ENCODE measurements around the gene VEGFC. TPM values are rescaled to one million over a fixed set of nuclear protein-coding genes. Genes with fewer than 3 reads are reported as not detected.

VEGFC gene
- total RNA-seq, 1 donor from 2014 or later = 1.6 TPM

DNA sequence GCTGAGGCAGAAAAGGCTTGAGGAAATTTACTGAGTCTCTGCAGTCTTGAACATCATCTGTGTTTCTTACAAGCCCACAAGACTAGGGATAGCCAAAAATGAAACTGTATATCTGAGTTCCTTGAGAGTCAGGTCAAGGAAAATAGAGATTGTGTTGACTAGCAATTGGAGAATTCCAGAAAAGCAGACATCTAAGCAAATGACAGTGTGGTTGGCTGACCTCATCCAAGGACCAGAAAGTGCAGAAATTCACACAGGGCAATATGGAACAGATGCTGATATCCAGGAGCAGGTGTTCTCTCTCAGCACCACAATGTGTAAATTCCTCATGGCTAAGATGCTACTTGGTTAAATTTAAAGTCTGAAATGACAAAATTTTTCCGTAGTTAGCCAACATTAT is 146.4 kb downstream of the VEGFC start:
- H2AFZ ChIP-seq (replicated peaks) = no peak overlapping the region

DNA sequence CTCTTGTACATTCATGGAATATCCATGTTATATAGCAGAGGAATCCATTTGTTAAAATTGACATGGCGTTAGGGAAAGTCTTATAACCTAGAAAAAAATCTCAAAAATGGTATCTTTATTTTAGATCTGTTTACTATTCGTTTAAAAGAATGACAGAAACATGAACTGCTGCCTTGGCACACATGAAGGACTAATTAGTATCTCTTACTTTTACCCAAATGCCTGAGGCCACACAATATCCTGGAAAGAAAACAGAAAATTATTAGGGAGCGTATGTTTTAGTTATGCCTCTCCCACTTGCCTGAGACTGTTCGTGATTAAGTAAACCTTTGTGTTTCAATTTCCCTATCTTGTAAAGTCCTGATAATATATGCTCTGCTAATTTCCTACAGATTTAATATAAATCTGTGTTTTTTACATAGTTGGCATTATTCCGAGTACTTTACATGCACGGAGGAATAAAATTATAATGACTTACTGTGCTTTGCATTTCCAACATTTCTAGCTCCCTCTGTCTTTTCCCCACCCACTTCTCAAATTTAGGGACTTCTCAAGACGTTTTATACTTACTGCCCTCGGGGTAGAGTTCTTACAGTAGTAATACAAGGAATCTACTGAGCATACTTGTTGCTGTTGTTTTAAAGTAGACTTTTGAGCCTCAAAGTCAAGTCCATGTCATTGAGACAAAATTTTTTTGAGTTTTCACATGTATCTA is 147.3 kb downstream of the VEGFC start:
- H3K4me2 ChIP-seq = no peak overlapping the region
- no peak for DNase-seq (ENCODE audit: low spot score)
- no peak overlapping the region for H3K4me3 Mint-ChIP-seq

More for the DNA sequence above, 146.4 kb downstream of the VEGFC start:
- Mint-ChIP-seq H3K9me3 (no peaks in the 10 kb centered on the region), H3K4me1 (no peaks in the 10 kb centered on the region), H3K27me3 (ENCODE audit: insufficient read depth, low read depth) (peaks cover 2% of the 10 kb centered on the region), H3K27ac (no peak overlapping the region), H3K4me3 (no peak overlapping the region), H3K36me3 (no peaks in the 10 kb centered on the region)
- Histone ChIP-seq H3K9ac (no peak overlapping the region), H3K27ac (no peak overlapping the region), H3K4me3 (no peak overlapping the region), H3K4me2 (no peak overlapping the region), H4K20me1 (ENCODE audit: low read depth) (no peaks in the 10 kb centered on the region), H3F3A (ENCODE audit: low read depth) (no peaks in the 10 kb centered on the region), H3K4me1 (no peaks in the 10 kb centered on the region), H3K79me2 (ENCODE audit: low read depth) (no peaks in the 10 kb centered on the region), H3K36me3 (no peaks in the 10 kb centered on the region), H3K9me3 (ENCODE audit: low read depth) (no peaks in the 10 kb centered on the region), H3K27me3 (no peaks in the 10 kb centered on the region)
- TF ChIP-seq CTCF (IDR thresholded peaks at IDR 0.05) (no peak), EZH2 (IDR thresholded peaks at IDR 0.05) (no peak), EZH2phosphoT487 (IDR thresholded peaks at IDR 0.05) (no peak)
- DNase-seq (ENCODE audit: low spot score) = no peak

DNA sequence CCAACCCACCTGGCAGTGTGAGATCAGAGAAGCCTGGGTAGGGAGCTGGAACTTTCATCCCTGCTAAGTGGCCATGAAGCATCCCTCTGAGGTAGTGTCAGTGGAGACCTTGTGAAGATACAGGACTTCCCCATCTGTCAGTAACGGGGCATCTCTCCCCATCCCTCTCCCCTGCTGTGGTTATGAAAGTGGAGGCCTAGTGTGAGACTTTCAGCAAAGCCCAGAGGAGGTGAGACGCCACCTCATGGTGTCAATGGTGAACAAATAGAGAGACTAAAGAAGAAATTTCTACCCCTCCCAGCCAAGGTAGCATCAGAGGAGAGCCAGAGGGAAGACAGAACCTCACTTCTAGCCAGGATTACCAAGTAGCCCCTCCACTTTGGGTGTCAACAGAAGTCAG is 150.2 kb downstream of the VEGFC start:
- no peaks in the 10 kb centered on the region for H3K36me3 ChIP-seq
- Mint-ChIP-seq H3K9me3 (no peaks in the 10 kb centered on the region), H3K4me3 (no peak overlapping the region), H3K27me3 (ENCODE audit: insufficient read depth, low read depth) (no peaks in the 10 kb centered on the region), H3K4me1 (no peaks in the 10 kb centered on the region), H3K27ac (no peak overlapping the region), H3K36me3 (no peaks in the 10 kb centered on the region)
- no peaks in the 10 kb centered on the region for H3K27me3 ChIP-seq
- no peak for TF ChIP-seq EZH2phosphoT487 (IDR thresholded peaks at IDR 0.05)
- TF ChIP-seq CTCF (IDR thresholded peaks at IDR 0.05) = no peak
- TF ChIP-seq EZH2 (IDR thresholded peaks at IDR 0.05) = no peak
- no peak overlapping the region for H3K27ac ChIP-seq
- no peak overlapping the region for H3K4me3 ChIP-seq
- no peaks in the 10 kb centered on the region for H4K20me1 ChIP-seq (ENCODE audit: low read depth)
- H3F3A ChIP-seq (ENCODE audit: low read depth) = no peaks in the 10 kb centered on the region
- H3K4me1 ChIP-seq = no peaks in the 10 kb centered on the region
- no peaks in the 10 kb centered on the region for H3K79me2 ChIP-seq (ENCODE audit: low read depth)
- H3K4me2 ChIP-seq = no peak overlapping the region
- H2AFZ ChIP-seq (replicated peaks) = no peak overlapping the region
- H3K9ac ChIP-seq = no peak overlapping the region
- DNase-seq (ENCODE audit: low spot score) = no peak
- H3K9me3 ChIP-seq (ENCODE audit: low read depth) = no peaks in the 10 kb centered on the region

More for the DNA sequence above, 147.3 kb downstream of the VEGFC start:
- Histone ChIP-seq H2AFZ (replicated peaks) (no peak overlapping the region), H3K27ac (no peak overlapping the region), H3K9ac (no peak overlapping the region), H3K9me3 (ENCODE audit: low read depth) (no peaks in the 10 kb centered on the region), H3K79me2 (ENCODE audit: low read depth) (no peaks in the 10 kb centered on the region), H3K36me3 (no peaks in the 10 kb centered on the region), H3K27me3 (no peaks in the 10 kb centered on the region), H3K4me3 (no peak overlapping the region), H4K20me1 (ENCODE audit: low read depth) (no peaks in the 10 kb centered on the region), H3F3A (ENCODE audit: low read depth) (no peaks in the 10 kb centered on the region), H3K4me1 (no peaks in the 10 kb centered on the region)
- no peak overlapping the region for H3K27ac Mint-ChIP-seq
- H3K4me1 Mint-ChIP-seq = no peaks in the 10 kb centered on the region
- no peak for TF ChIP-seq EZH2phosphoT487 (IDR thresholded peaks at IDR 0.05)
- no peak for TF ChIP-seq CTCF (IDR thresholded peaks at IDR 0.05)
- TF ChIP-seq EZH2 (IDR thresholded peaks at IDR 0.05) = no peak
- H3K27me3 Mint-ChIP-seq (ENCODE audit: insufficient read depth, low read depth) = peaks cover 2% of the 10 kb centered on the region
- no peaks in the 10 kb centered on the region for H3K36me3 Mint-ChIP-seq
- no peaks in the 10 kb centered on the region for H3K9me3 Mint-ChIP-seq

Data from neural progenitor cell (in vitro differentiated cells).